Hematopoietic multipotent progenitor cell treated with erythropoietin and hydrocortisone succinate and interleukin-3 and kit ligand, for 17 days (in vitro differentiated cells): ENCODE data around the gene USP12.
"Not testable (repeated sequence)": the region's sequence is repeated elsewhere in the genome, so short reads cannot be mapped to it uniquely, and the experiment has no call there.

ENCODE experiments used
- DNase-seq: peaks from one replicate; pipeline ENCODE4 v3.0.0-alpha.2; 2015; ENCODE audit warnings: low spot score

The USP12 gene

DNA sequence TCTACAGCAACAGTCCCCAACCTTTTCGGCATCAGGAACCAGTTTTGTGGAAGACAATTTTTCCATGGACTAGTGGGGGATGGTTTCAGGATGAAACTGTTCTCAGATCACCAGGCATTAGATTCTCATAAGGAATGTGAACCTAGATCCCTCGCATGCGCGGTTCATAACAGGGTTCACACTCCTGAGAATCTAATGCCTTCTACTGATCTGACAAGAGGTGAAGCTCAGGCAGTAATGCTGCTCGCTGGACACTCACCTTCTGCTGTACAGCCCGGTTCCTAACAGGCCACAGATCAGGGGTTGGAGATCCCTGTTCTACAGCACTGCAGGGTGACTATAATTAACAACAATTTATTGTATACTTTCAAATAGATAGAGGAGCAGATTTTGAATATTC, 21.9 kb downstream of the USP12 start:
- no peak for DNase-seq

DNA sequence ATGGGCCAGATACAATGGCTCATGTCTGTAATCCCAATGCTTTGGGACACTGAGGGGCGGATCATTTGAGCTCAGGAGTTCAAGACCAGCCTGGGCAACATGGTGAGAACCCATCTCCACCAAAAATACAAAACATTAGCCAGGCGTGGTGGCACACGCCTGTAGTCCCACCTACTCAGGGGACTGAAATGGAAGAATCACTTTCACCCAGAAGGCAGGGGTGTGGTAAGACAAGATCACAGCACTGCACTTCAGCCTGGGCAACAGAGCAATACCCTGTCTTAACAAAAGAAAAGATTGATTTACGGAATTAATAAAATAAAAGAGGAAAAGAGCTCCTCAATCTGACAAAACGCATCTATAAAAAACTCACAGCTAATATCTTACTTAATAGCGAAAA, 22.7 kb downstream of the USP12 start:
- no peak for DNase-seq

DNA sequence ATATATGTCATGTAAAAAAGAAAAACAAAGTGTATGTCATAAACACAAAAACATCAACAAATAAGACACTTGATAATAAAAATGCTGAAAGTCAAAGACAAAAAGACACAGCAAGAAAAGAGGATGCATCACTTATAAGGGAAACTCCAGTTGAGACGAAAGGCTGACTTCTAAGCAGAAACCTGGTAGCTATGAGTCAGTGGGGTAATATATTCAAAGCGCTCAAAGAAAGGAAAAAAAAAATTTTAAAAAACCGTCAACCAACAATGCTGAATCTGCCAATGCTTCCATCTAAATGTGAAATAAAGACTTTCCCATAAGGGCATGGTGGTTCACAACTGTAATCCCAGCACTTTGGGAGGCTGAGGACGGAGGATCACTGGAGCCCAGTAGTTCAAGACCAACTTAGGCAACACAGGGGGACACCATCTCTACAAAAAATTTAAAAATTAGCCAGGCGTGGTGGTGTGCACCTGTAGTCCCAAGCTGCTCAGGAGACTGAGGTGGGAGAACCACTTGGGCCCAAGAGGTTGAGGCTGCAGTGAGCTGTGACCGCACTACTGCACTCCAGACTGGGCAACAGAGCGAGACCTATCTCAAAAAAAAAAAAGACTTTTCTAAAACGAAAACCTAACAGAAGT, 24.0 kb downstream of the USP12 start:
- DNase-seq, result no peak

DNA sequence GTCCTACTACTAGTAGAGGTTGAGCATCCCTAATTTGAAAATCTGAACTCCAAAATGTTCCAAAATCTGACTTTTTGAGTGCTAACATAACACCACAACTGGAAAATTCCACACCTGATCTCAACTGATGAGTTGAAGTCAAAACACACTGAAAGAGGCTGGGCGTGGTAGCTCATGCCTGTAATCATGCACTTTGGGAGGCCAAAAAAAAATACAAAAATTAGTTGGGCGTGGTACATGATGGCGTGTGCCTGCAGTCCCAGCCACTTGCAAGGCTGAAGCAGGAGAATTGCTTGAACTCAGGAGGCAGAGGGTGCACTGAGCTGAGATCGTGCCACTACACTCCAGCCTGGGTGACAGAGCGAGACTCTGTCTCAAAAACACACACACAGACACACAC, 29.9 kb downstream of the USP12 start:
- DNase-seq, result no peak

DNA sequence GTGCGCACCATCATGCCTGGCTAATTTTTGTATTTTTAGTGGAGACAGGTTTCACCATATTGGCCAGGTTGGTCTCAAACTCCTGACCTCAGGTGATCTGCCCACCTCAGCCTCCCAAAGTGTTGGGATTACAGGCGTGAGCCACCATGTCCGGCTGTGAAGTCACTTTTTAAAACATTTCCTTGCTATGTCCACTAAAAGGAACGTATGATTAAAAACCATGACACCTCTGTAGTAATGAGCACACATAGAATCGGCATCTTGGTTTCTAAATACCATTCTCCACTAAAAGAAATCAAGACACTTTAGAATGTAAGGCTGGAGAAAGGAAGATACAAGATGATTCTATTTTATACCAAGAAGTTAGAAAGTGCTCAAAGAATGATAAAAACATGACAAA, 30.5 kb downstream of the USP12 start:
- DNase-seq, result not testable (repeated sequence)

DNA sequence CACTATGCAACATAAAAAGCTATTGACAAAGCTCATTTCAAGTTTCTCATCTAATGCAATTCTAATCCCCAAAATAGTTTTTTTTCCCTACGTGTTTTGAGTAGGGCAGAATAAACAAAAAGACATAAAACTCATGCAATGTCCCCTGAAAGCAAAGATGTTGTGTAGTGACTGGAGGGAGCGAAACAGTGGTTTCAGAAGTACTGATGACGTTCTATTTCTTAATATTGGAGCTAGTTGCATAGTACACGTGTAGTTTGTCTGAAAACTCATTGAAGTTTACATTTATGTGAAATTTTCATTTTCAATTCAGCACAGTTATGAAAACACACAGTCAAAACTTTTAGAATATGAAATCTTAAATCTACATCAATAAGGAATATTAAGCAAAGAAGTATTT, 31.6 kb downstream of the USP12 start:
- no peak for DNase-seq

DNA sequence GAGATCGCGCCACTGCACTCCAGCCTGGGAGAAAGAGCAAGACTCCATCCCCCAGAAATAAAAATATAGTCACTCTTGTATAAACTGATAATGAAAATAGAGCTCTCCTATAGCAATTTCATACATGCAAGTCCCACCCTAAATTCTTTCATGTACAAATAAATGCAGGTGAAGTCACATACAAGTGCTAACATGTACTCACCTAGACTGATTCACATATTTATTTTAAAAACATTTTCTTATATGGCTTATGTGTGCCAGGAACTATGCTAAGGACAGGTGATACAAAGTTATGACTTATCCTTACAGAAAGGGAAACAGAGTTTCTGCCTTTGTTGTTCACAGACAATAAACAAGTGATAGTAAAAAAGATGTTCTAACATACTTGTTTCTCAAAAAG, 32.0 kb downstream of the USP12 start:
- no peak for DNase-seq

DNA sequence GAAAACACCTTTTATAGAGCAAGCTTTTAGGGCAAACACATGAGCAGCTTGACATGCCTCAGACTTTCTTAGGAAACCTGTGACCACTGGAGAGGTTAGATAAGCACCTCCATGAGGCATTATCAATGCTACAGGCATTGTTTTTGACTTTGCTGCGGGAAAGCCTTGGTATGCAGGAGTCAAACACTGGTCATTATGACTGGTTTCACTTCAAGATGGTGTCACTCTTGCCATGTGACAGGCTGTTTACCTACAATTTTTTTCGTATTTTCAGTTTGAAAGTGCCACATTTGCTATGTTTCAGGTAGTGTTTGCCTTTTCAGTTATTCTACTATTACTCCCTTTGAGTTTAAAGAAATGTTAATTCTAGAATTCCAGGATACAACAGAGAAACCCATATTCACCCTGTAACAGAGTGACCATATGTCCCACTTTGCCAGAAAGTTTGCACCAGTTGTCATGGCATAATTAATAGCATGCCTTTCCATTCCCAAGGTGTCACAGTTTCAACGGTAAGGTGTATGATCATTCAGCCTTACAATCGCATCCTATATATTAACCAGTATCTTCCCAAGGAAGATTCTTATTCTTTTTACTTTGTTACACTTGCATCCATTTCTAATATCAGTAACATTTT, 33.0 kb downstream of the USP12 start:
- no peak for DNase-seq

DNA sequence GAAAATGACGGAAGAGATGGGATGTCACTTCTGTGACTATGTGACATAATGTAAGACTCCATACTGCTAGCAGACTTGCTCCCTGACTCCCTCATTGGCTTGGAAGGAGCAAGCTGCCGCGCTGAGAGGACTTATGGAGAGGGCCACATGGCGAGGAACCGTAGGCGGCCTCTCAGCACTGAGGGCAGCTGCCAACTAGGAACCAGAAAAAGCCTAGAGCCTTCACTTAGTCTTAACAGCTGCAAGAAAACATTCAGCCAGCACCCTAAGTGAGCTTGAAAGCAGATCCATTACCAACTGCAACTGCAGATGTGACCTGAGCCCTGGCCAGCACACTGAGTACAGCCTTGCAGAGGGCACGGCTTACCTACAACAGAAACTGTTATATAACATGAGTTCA, 33.9 kb downstream of the USP12 start:
- no peak for DNase-seq

DNA sequence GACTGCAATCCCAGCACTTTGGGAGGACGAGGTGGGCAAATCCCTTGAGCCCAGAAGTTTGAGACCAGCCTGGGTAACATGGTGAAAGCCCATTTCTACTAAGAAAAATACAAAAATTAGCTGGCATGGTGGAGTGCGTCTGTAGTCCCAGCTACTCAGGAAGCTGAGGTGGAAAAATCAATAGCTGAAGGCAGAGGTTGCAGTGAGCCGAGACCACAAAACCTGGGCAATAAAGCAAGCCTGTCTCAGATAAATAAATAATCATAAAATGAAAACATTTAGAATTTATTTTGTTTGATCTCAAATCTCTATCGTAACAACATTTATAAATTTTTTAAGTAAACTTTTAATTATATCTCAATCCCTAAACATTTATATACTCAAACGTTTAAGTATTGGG, 36.6 kb downstream of the USP12 start:
- no peak for DNase-seq

DNA sequence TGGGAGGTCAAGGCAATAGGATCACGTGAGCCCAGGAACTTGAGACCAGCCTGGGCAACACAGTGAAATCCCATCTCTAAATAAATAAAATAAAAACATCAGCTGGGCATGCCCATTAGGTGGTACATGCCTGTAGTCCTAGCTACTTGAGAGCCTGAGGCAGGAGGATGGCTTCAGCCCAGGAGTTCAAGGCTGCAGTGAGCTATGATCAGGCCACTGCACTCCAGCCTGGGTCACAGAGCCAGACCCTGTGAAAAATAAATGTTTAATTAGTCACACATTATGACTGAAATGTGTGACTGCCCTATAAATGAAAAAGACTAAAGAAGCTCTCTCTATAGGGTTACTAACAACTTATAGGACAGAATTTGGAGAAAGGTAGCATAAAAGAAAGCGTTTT, 37.7 kb downstream of the USP12 start:
- DNase-seq, result no peak

DNA sequence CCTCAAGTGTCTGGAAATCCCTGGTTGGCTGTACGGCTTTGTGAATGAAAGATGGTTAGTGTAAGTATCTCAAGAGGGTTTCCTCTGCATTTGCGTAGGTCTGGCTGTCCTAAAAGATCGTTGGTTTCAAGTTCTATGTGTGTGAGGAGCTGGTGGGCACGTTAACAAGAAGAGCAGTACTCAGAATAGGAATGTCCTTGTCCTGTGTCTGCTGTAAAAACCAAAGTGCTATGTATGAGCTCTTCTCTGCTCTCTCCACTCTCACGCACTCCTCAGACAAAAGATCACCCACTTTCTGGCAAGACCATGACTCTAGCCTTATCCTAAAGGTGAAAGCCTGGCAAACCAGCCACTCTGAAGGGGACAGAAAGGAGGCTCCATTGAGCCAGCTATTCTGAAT, 39.1 kb downstream of the USP12 start:
- DNase-seq, result no peak

DNA sequence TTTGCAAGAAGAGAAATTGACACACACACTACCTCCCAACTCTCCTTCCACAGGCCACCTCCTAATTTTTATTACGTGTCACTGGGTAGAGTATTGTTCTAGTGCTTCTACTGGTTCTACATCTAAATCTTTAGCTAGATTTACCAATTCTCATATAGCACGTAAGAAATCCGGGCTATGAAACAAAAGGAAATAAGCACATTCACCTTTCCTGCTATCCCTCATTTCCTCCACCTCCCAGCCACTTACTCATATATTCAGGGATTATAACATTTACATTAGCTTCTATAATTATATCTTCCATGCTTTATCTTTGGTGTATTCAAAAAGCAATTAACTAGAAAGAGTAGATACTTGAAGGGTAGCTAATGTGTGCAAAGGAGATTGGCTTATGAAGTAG, 39.7 kb downstream of the USP12 start:
- no peak for DNase-seq

DNA sequence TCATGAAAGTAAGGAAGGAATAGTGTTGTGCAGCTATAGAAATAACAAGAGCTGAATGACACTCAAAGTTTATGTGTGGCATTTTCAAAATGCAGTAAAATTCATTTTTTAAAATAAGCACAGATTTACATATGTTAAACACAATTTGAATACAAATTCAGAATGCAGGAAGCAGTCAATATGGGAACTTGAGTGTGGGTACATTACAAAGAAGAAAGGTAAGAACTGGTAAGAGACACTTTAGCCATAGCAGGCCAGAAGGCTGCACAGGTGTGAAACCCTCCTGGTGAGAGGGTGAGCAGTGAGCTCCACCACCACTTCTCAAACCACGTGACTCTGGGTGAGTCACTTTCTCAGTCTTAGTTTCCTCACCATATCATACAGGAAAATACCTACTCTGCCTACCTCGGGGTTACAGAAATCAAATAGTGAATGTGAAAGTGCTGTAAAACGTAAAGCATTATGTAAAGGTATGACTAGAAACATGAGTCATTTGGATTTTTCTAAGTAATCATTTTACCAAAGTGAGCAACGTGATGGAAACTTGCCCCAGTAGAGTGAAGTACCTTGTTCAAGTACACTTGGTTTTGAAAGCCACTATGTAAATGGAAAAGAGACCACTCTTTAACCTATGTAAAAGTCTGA, 40.5 kb downstream of the USP12 start:
- no peak for DNase-seq

DNA sequence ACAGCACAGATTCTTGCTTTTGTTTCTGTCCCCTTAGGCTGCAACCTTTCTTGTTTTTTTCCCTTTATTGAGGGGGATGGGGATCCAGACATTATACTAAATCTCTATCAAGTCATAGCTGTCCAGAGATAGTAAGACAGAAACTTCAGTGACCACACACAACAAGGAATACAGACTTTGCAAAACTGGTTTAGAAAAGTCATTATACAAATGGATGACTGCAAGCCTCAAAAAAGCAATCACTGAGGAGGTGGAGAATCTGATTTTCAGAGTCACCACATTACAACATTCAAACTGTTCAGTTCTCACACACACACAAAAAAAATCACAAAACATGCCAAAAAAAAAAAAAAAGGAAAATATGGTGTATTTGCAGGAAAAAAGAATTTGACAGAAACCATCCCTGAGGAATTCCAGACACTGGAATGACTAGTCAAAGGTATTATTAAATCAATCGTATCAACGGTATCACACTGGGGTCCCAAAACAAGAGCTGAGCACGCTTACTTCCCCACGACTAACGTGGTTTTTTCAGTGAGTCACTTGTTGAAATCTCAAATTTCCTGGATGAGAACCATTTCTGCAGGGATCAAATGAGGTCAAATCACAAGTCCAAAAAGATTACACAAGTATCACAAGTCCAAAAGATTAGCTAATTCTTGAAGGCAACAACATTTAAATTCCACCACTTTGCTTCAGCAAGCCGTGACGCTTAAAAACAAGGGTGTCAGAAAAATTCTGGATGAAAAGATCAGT, 41.2 kb downstream of the USP12 start:
- DNase-seq, result no peak

DNA sequence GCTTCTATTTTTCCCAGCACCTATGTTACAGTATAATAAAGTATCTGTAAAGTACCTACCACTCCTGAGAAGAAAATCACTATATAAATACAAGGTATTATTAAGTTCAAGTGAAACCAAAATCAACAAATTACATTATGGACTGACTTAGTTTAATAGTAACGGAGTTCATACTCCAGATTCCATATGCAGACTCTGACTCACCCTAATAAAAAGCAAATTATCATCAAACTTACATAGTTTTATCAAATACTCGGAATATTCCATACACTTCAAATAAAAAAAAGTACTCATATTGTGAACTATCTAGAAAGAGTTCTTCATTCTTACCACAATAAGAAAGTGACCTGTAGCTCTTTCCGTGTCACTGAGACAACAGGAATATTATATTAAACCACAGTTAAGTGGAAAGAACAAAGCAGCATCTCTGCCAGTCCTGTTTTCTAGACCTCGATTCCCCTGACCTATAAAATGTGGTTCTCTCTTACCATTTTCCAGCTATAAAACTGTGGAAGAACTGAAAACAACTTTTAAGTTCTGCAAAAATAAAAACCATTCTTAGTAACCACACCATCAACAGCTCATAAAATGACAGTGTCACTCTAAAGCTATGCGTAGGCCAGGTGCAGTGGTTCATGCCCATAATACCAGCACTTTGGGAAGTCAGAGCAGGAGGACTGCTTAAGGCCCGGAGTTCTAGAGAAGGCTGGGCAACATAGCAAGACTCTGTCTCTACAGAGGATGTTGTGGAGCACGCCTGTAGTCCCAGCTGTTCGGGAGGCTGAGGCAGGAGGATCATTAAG, 42.6 kb downstream of the USP12 start:
- no peak for DNase-seq

DNA sequence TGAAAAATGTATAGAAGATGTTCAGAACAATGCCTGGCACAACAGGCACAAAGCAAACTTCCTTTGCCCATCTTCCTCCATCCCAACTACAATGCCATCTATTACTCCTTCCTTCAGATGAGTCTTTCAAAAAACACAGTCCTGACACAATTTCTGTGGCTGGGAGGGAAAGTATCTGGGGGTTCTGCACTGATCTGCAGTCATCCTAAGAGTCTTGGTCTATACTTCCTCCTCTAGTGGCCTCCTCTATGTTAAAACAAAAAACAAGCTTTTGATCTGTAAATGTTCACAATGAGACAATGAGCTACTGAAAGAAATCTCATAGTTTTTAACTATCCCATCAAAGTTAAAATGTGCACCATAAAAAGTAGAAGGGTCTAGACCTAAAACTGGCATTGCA, 44.8 kb downstream of the USP12 start:
- DNase-seq, result no peak

DNA sequence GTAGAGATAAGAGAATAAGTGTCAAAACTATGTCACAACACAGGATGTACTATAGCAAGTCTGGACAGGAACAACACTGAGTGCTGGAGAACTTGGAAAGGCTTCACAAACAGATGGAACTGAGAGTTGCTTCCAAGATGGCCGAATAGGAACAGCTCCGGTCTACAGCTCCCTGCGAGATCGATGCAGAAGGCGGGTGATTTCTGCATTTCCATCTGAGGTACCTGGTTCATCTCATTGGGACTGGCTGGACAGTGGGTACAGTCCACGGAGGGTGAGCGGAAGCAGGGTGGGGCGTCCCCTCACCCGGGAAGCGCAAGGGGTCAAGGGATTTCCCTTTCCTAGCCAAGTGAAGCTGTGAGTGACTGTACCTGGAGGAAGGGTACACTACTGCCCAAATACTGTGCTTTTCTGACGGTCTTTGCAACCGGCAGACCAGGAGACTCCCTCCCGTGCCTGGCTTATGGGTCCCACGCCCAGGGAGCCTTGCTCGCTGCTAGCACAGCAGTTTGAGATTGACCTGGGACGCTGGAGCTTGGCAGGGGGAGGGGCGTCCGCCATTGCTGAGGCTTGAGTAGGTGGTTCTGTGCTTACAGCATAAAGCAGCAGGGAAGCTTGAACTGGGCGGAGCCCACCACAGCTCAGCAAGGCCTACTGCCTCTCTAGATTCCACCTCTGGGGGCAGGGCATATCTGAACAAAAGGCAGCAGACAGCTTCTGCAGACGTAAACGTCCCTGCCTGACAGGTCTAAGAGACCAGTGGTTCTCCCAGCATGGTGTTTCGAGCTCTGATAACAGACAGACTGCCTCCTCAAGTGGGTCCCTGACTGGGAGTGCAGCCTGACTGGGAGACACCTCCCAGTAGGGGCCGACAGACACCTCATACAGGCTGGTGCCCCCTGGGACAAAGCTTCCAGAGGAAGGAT, 46.0 kb downstream of the USP12 start:
- peak; percentile 45 for DNase-seq

DNA sequence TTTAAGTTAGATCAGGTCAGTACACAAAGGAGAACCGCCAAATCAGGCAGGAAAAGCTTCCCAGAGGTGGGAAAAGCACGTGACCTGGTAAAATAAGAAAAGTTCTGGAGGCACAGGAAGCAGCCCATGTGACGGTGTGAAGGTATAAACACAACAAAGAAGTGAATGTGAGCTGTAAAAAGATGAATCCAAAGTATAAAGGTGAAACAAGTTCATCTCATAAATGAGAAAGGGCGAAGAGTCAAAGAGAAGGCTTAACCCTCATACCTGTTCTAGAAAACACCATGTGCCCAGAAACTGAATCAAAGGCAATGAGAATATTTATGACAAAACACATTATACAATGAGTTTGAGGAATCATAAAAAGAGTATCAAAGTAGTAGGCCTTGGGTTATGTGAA, 47.0 kb downstream of the USP12 start:
- DNase-seq, result no peak

DNA sequence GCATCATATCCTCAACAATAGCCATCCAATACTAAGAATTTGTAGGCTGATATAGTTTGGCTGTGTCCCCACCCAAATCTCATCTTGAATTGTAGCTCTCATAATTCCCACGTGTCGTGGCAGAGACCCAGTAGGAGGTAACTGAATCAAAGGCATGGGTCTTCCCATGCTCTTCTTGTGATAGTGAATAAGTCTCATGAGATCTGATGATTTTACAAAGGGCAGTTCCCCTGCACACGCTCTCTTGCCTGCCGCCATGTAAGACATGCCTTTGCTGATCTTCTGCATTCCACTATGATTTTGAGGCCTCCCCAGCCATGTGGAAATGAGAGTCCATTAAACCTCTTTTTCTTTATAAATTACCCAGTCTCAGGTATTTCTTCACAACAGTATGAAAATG, 48.2 kb downstream of the USP12 start:
- DNase-seq, result not testable (repeated sequence)

DNA sequence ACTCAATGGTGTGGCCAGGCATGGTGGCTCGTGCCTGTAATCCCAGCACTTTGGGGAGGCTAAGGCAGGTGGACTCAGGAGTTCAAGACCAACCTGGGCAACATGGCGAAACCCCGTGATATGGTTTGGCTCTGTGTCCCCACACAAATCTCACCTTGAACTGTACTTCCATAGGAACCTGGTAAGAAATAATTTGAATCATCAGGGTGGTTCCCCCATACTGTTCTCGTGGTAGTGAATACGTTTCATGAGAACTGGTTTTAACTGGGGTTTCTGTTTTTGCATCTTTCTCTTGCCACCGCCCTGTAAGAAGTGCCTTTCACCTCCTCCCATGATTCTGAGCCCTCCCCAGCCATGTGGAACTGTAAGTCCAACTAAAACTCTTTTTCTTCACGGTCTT, 49.6 kb downstream of the USP12 start:
- DNase-seq, result no peak
